Measurements from ENCODE around the gene NPHS1. TPM values are rescaled to one million over a fixed set of nuclear protein-coding genes. Genes with fewer than 3 reads are reported as not detected.
"Not testable (repeated sequence)": the region's sequence is repeated elsewhere in the genome, so short reads cannot be mapped to it uniquely, and the experiment has no call there.

NPHS1 gene
- total and polyA plus RNA-seq, 4 donors, result not detected

DNA sequence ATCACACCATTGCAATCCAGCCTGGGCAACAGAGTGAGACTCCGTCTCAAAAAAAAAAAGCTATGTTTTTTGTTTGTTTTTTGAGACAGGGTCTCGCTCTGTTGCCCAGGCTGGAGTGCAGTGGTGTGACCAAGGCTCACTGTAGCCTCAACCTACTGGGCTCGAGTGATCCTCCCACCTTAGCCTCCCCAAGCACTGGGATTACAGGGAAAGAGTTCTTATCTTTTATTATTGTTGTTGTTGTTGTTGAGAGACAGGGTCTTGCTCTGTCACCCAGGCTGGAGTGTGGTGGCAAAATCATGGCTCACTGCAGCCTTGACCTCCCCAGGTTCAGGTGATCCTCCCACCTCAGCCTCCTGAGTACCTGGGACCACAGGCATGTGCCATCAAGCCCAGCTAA lies 39.5 kb upstream of the NPHS1 start:
- 89 to 94% methylated on average over 3 of the region's 3 CpGs for WGBS, 2 donors
- ATAC-seq (ENCODE audit: low FRiP score); DNase-seq; H3K27ac ChIP-seq (ENCODE audit: low read depth in 1 of 2, low read length in 2 of 2); intact Hi-C loops (cut with DNase I); H3K36me3 ChIP-seq (ENCODE audit: control insufficient read depth in 1 of 2, insufficient read depth in 2 of 2, low read length in 1 of 2); H3K27me3 ChIP-seq (ENCODE audit: control insufficient read depth in 1 of 2, insufficient read depth in 2 of 2, low read length in 1 of 2); H3K9me3 ChIP-seq (ENCODE audit: control insufficient read depth, low read length); H3K4me3 ChIP-seq (ENCODE audit: low read length in 2 of 2); H3K4me1 ChIP-seq (ENCODE audit: control insufficient read depth in 1 of 2, insufficient read depth in 2 of 2, low read length in 2 of 2): not testable (repeated sequence)

- intact Hi-C loops (cut with DNase I), result no loop called here
- Histone ChIP-seq H3K36me3 (ENCODE audit: control insufficient read depth in 1 of 2, insufficient read depth in 2 of 2, low read length in 1 of 2) (no peaks in the 10 kb centered on the region), H3K4me1 (ENCODE audit: control insufficient read depth in 1 of 2, insufficient read depth in 2 of 2, low read length in 2 of 2) (no peaks in the 10 kb centered on the region), H3K27ac (ENCODE audit: low read depth in 1 of 2, low read length in 2 of 2) (no peak overlapping the region), H3K27me3 (ENCODE audit: control insufficient read depth in 1 of 2, insufficient read depth in 2 of 2, low read length in 1 of 2) (no peaks in the 10 kb centered on the region), H3K9me3 (ENCODE audit: control insufficient read depth, low read length) (no peaks in the 10 kb centered on the region), H3K4me3 (ENCODE audit: low read length in 2 of 2) (no peak overlapping the region)
- WGBS, 2 donors, result 93 to 94% methylated on average over 13 of the region's 13 CpGs
- DNase-seq, result no peak
- no peak for ATAC-seq (ENCODE audit: low FRiP score)
Observed at GRCh38 chr19:35890113-35890650, 37.9 kb upstream of the NPHS1 start.

- H3K27me3 ChIP-seq (ENCODE audit: control insufficient read depth in 1 of 2, insufficient read depth in 2 of 2, low read length in 1 of 2), result no peaks in the 10 kb centered on the region
- H3K27ac ChIP-seq (ENCODE audit: low read depth in 1 of 2, low read length in 2 of 2), result no peak overlapping the region
- no peaks in the 10 kb centered on the region for H3K9me3 ChIP-seq (ENCODE audit: control insufficient read depth, low read length)
- WGBS, 2 donors, result 95% methylated on average over 18 of the region's 18 CpGs
- no peak for ATAC-seq (ENCODE audit: low FRiP score)
- H3K4me1 ChIP-seq (ENCODE audit: control insufficient read depth in 1 of 2, insufficient read depth in 2 of 2, low read length in 2 of 2), result no peaks in the 10 kb centered on the region
- no peaks in the 10 kb centered on the region for H3K36me3 ChIP-seq (ENCODE audit: control insufficient read depth in 1 of 2, insufficient read depth in 2 of 2, low read length in 1 of 2)
- intact Hi-C loops (cut with DNase I), result no loop called here
- no peak for DNase-seq
- H3K4me3 ChIP-seq (ENCODE audit: low read length in 2 of 2), result no peak overlapping the region
Observed at GRCh38 chr19:35889370-35890112, 37.2 kb upstream of the NPHS1 start.

DNA sequence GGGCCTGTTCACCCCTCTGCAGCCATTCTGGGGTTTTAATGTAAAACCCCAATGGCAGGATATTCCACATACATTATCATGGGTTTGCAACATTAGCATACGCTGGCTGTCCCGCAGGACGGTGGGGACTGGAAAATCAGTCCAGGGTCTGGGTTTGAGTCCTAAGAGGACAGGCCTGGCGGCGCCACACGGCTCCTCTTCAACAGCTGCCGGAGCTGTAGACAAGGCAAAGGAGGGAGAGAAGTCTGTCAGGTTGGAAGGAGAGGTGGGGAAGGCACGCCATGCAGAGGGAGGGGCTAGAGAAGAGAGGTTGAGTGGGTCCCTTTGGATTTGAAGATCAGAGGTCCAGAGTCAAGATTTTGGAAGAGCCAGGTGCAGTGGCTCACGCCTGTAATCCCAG lies 36.1 kb upstream of the NPHS1 start:
- DNase-seq, result no peak
- Histone ChIP-seq H3K4me1 (ENCODE audit: control insufficient read depth in 1 of 2, insufficient read depth in 2 of 2, low read length in 2 of 2) (no peaks in the 10 kb centered on the region), H3K9me3 (ENCODE audit: control insufficient read depth, low read length) (no peaks in the 10 kb centered on the region), H3K27me3 (ENCODE audit: control insufficient read depth in 1 of 2, insufficient read depth in 2 of 2, low read length in 1 of 2) (no peaks in the 10 kb centered on the region), H3K27ac (ENCODE audit: low read depth in 1 of 2, low read length in 2 of 2) (no peak overlapping the region), H3K36me3 (ENCODE audit: control insufficient read depth in 1 of 2, insufficient read depth in 2 of 2, low read length in 1 of 2) (no peaks in the 10 kb centered on the region), H3K4me3 (ENCODE audit: low read length in 2 of 2) (no peak overlapping the region)
- ATAC-seq (ENCODE audit: low FRiP score), result no peak
- intact Hi-C loops (cut with DNase I), result no loop called here
- WGBS, 2 donors, result 91 to 92% methylated on average over 9 of the region's 9 CpGs

GRCh38 chr19:35887197-35887596 lies 34.9 kb upstream of the NPHS1 start:
- H3K27ac ChIP-seq (ENCODE audit: low read depth in 1 of 2, low read length in 2 of 2), result no peak overlapping the region
- no peaks in the 10 kb centered on the region for H3K9me3 ChIP-seq (ENCODE audit: control insufficient read depth, low read length)
- no peak for DNase-seq
- ATAC-seq (ENCODE audit: low FRiP score), result no peak
- intact Hi-C loops (cut with DNase I), result no loop called here
- no peaks in the 10 kb centered on the region for H3K4me1 ChIP-seq (ENCODE audit: control insufficient read depth in 1 of 2, insufficient read depth in 2 of 2, low read length in 2 of 2)
- no peaks in the 10 kb centered on the region for H3K27me3 ChIP-seq (ENCODE audit: control insufficient read depth in 1 of 2, insufficient read depth in 2 of 2, low read length in 1 of 2)
- WGBS, 2 donors, result 93 to 94% methylated on average over 5 of the region's 5 CpGs
- no peaks in the 10 kb centered on the region for H3K36me3 ChIP-seq (ENCODE audit: control insufficient read depth in 1 of 2, insufficient read depth in 2 of 2, low read length in 1 of 2)
- no peak overlapping the region for H3K4me3 ChIP-seq (ENCODE audit: low read length in 2 of 2)

- Histone ChIP-seq H3K27me3 (ENCODE audit: control insufficient read depth in 1 of 2, insufficient read depth in 2 of 2, low read length in 1 of 2) (no peaks in the 10 kb centered on the region), H3K27ac (ENCODE audit: low read depth in 1 of 2, low read length in 2 of 2) (no peak overlapping the region), H3K4me1 (ENCODE audit: control insufficient read depth in 1 of 2, insufficient read depth in 2 of 2, low read length in 2 of 2) (no peaks in the 10 kb centered on the region), H3K9me3 (ENCODE audit: control insufficient read depth, low read length) (no peaks in the 10 kb centered on the region), H3K36me3 (ENCODE audit: control insufficient read depth in 1 of 2, insufficient read depth in 2 of 2, low read length in 1 of 2) (no peaks in the 10 kb centered on the region), H3K4me3 (ENCODE audit: low read length in 2 of 2) (no peak overlapping the region)
- DNase-seq (no peak), ATAC-seq (ENCODE audit: low FRiP score) (no peak)
- 94 to 95% methylated on average over 7 of the region's 8 CpGs for WGBS, 2 donors
- intact Hi-C loops (cut with DNase I), result no loop called here
Observed at GRCh38 chr19:35885904-35886303, 33.6 kb upstream of the NPHS1 start.

- intact Hi-C loops (cut with DNase I), result no loop called here
- no peak for ATAC-seq (ENCODE audit: low FRiP score)
- 90 to 91% methylated on average over 6 of the region's 6 CpGs for WGBS, 2 donors
- H3K36me3 ChIP-seq (ENCODE audit: control insufficient read depth in 1 of 2, insufficient read depth in 2 of 2, low read length in 1 of 2), result no peaks in the 10 kb centered on the region
- no peaks in the 10 kb centered on the region for H3K27me3 ChIP-seq (ENCODE audit: control insufficient read depth in 1 of 2, insufficient read depth in 2 of 2, low read length in 1 of 2)
- no peak for DNase-seq
- H3K27ac ChIP-seq (ENCODE audit: low read depth in 1 of 2, low read length in 2 of 2), result no peak overlapping the region
- H3K4me3 ChIP-seq (ENCODE audit: low read length in 2 of 2), result no peak overlapping the region
- H3K4me1 ChIP-seq (ENCODE audit: control insufficient read depth in 1 of 2, insufficient read depth in 2 of 2, low read length in 2 of 2), result no peaks in the 10 kb centered on the region
- H3K9me3 ChIP-seq (ENCODE audit: control insufficient read depth, low read length), result no peaks in the 10 kb centered on the region
Observed at GRCh38 chr19:35885225-35885738, 33.0 kb upstream of the NPHS1 start.

DNA sequence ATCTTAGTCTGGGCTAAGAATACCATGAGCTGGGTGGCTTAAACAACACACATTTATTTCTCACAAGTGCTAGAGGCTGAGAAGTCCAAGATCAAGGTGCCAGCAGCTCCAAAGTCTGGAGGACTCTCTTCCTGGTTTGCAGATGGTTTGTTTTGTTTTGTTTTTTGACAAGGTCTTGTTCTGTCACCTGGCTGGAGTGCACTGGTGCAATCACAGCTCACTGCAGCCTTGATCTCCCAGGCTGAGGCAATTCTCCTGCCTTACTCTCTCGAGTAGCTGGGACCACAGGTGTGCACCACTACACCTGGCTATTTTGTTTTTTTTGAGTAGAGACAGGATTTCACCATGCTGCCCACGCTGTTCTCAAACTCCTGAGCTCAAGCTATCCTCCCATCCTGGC lies 31.6 kb upstream of the NPHS1 start:
- H3K36me3 ChIP-seq (ENCODE audit: control insufficient read depth in 1 of 2, insufficient read depth in 2 of 2, low read length in 1 of 2), result no peaks in the 10 kb centered on the region
- H3K9me3 ChIP-seq (ENCODE audit: control insufficient read depth, low read length), result no peaks in the 10 kb centered on the region
- no peak overlapping the region for H3K4me3 ChIP-seq (ENCODE audit: low read length in 2 of 2)
- H3K27ac ChIP-seq (ENCODE audit: low read depth in 1 of 2, low read length in 2 of 2), result no peak overlapping the region
- no peak for DNase-seq
- intact Hi-C loops (cut with DNase I), result loop anchor here in 1 of 2 donors (2.0 kb wide), 1 partner anchor 47 kb away; no protein-coding TSS in a partner anchor
- ATAC-seq (ENCODE audit: low FRiP score), result no peak
- 61 to 78% methylated on average over 2 of the region's 2 CpGs for WGBS, 2 donors
- no peaks in the 10 kb centered on the region for H3K27me3 ChIP-seq (ENCODE audit: control insufficient read depth in 1 of 2, insufficient read depth in 2 of 2, low read length in 1 of 2)
- no peaks in the 10 kb centered on the region for H3K4me1 ChIP-seq (ENCODE audit: control insufficient read depth in 1 of 2, insufficient read depth in 2 of 2, low read length in 2 of 2)

All from aorta (tissue), 5 donors.